Keratinocyte (primary cell): ENCODE measurements around the gene ELAPOR1. TPM values are rescaled to one million over a fixed set of nuclear protein-coding genes. Genes with fewer than 3 reads are reported as not detected.

Experiments
- DNase-seq: peaks from one replicate; pipeline ENCODE4 v3.0.0-alpha.2; 2011; ENCODE audit warnings: low read depth, missing footprints, low spot score
- FAIRE-seq: peaks from 2 replicates; lab custom pipeline; 2011; peaks lifted over from hg19 to GRCh38; lab: Jason Lieb, UNC
- H2AFZ ChIP-seq: 2 replicates; pipeline ENCODE4 v1.6.0; 2012; ENCODE audit warnings: low read length, control low read depth, inconsistent platforms; ENCODE audit not compliant: control insufficient read depth
- H3K27ac ChIP-seq: 2 replicates; pipeline ENCODE4 v1.5.1; 2011; ENCODE audit warnings: low read length; ENCODE audit not compliant: control insufficient read depth, insufficient read depth
- H3K27me3 ChIP-seq: 3 replicates; pipeline ENCODE4 v1.6.0; 2011; ENCODE audit warnings: low read length; ENCODE audit not compliant: control insufficient read depth, insufficient read depth; ENCODE audit errors: extremely low read depth
- H3K36me3 ChIP-seq, 2 experiments: 2 replicates in 1 of 2; 3 replicates in 1 of 2; pipeline ENCODE4 v1.5.1; 2011; ENCODE audit warnings: low read length in 2 of 2, mild to moderate bottlenecking in 1 of 2; ENCODE audit not compliant: control insufficient read depth in 2 of 2, insufficient read depth in 2 of 2; ENCODE audit errors: extremely low read depth in 1 of 2
- H3K4me1 ChIP-seq: 3 replicates; pipeline ENCODE4 v1.5.1; 2011; ENCODE audit warnings: low read length; ENCODE audit not compliant: control insufficient read depth, insufficient read depth; ENCODE audit errors: extremely low read depth
- H3K4me2 ChIP-seq: 3 replicates; pipeline ENCODE4 v1.6.0; 2011; ENCODE audit warnings: low read depth, low read length; ENCODE audit not compliant: control insufficient read depth, insufficient read depth; ENCODE audit errors: extremely low read depth
- H3K4me3 ChIP-seq, 3 experiments: fragments of 200-600 bp in 1 of 3; sonication (generic) in 1 of 3; 2 replicates in 2 of 3; 3 replicates in 1 of 3; pipeline ENCODE4 v1.5.1; 2011 to 2016; ENCODE audit warnings: low read length in 3 of 3, mild to moderate bottlenecking in 3 of 3, control low read depth in 2 of 3, inconsistent platforms in 1 of 3, low read depth in 1 of 3, mixed read lengths in 1 of 3, mixed run types in 1 of 3, moderate library complexity in 1 of 3; ENCODE audit not compliant: control insufficient read depth in 2 of 3, insufficient read depth in 2 of 3; ENCODE audit errors: extremely low read depth in 1 of 3
- H3K79me2 ChIP-seq: 2 replicates; pipeline ENCODE4 v1.6.0; 2012; ENCODE audit warnings: low read length; ENCODE audit not compliant: control insufficient read depth, insufficient read depth
- H3K9ac ChIP-seq: 3 replicates; pipeline ENCODE4 v1.6.0; 2011; ENCODE audit warnings: low read length; ENCODE audit not compliant: control insufficient read depth, insufficient read depth; ENCODE audit errors: extremely low read depth
- H3K9me1 ChIP-seq: 3 replicates; pipeline ENCODE4 v1.6.0; 2011; ENCODE audit warnings: low read length; ENCODE audit not compliant: control insufficient read depth, insufficient read depth; ENCODE audit errors: extremely low read depth
- H3K9me3 ChIP-seq: 2 replicates; pipeline ENCODE4 v1.5.1; 2012; ENCODE audit warnings: low read depth, low read length; ENCODE audit not compliant: control insufficient read depth
- H4K20me1 ChIP-seq: 3 replicates; pipeline ENCODE4 v1.6.0; 2011; ENCODE audit warnings: low read length; ENCODE audit not compliant: control insufficient read depth, insufficient read depth; ENCODE audit errors: extremely low read depth
- CTCF ChIP-seq, 3 experiments: IDR thresholded peaks in 1 of 3; conservative IDR thresholded peaks in 1 of 3; optimal IDR thresholded peaks in 1 of 3; 2 replicates in 2 of 3; 3 replicates in 1 of 3; pipeline versions ENCODE3 to v1.5.1; 2011; ENCODE audit warnings: low read length in 3 of 3, mild to moderate bottlenecking in 3 of 3, moderate library complexity in 2 of 3, control low read depth in 1 of 3, inconsistent platforms in 1 of 3; ENCODE audit not compliant: insufficient read depth in 2 of 3; ENCODE audit errors: extremely low read depth in 1 of 3
- EZH2 ChIP-seq: IDR thresholded peaks from one replicate; pipeline ENCODE4 v1.6.1; 2012; ENCODE audit warnings: inconsistent platforms, mild to moderate bottlenecking, low read length, moderate library complexity
- dilution Hi-C: fragments of 300-500 bp; cut with MboI; formaldehyde crosslinking; loops from one replicate; pipeline ENCODE4 v1.7.0; 2020; ENCODE audit warnings: low sequenced_read_pairs; ENCODE audit not compliant: extremely low pct_ligation_motif_present
- polyA plus RNA-seq, 5 experiments: library from polyadenylated mRNA; depleted of rRNA in 3 of 5; stranded (reverse) in 3 of 5; stranded (forward) in 1 of 5; unstranded in 1 of 5; fragments of >200 nt; gene quantifications; 1 replicate in 1 of 5; 2 replicates in 3 of 5; 3 replicates in 1 of 5; pipeline versions ENCODE4 v1.2.1 to v1.2.3, GENCODE V29; 2011 to 2012; ENCODE audit warnings: missing spikeins in 2 of 5, low read depth in 1 of 5, low replicate concordance in 1 of 5

ELAPOR1 gene
- polyA plus RNA-seq, 1 donor (not counting 4 experiments of a cell fraction or from before 2014, with no cell fraction given) = 0.24 TPM

DNA sequence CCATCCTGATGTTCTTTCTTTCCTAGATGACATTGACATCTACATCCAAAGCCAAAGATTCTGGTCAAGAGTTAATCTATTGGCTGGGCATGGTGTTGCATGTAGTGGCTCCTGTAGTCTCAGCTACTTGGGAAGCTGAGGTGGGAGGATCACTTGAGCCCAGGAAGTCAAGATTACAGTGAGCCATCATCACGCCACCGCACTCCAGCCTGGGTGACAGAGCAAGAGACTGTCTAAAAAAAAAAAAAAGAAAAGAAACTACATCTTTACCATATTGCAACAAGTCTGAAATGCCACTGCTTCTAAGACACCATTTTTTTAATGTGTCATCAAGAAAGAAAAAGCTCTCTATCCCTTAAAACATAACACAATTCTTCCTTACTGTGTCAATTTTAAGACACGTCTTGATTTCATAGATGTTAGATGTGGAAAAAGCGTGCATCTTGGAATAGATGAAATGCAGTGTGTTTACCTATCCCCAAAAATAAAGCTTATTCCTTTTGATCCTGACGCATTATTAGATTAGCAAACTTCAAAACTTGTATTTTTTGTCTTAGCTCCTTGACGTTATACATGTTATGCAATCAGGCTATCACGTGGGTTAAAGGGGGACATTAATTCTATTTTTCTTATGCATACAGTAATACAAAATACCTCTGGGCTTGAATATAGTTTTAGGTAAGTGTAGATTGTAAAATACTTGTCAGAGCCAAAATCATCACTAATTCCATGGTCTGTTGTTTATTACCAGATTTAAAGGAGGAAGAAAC lies 46.3 kb downstream of the ELAPOR1 start:
- Histone ChIP-seq H4K20me1 (no peaks in the 10 kb centered on the region), H3K9me3 (no peaks in the 10 kb centered on the region), H3K4me2 (no peak overlapping the region), H3K4me3 (no peak overlapping the region), H3K79me2 (no peaks in the 10 kb centered on the region), H3K9me1 (no peaks in the 10 kb centered on the region), H3K36me3 (no peaks in the 10 kb centered on the region), H3K27me3 (no peaks in the 10 kb centered on the region), H2AFZ (no peak overlapping the region), H3K4me1 (peaks cover 16% of the 10 kb centered on the region), H3K27ac (no peak overlapping the region), H3K9ac (no peak overlapping the region)
- dilution Hi-C loops = no loop called here
- no peak for FAIRE-seq
- no peak for TF ChIP-seq CTCF (optimal IDR thresholded peaks at IDR 0.05 in 1 of 3, IDR thresholded peaks at IDR 0.05 in 1 of 3, conservative IDR thresholded peaks at IDR 0.05 in 1 of 3; ENCODE audit: extremely low read depth in 1 of 3, insufficient read depth in 2 of 3, low read length in 3 of 3)
- no peak for TF ChIP-seq EZH2
- no peak for DNase-seq

- H3K9ac ChIP-seq = no peak overlapping the region
- dilution Hi-C loops = no loop called here
Measured at GRCh38 chr1:109161858-109162606, 48.1 kb downstream of the ELAPOR1 start.

More at GRCh38 chr1:109161858-109162606, 48.1 kb downstream of the ELAPOR1 start:
- H3K36me3 ChIP-seq = no peaks in the 10 kb centered on the region
- H3K79me2 ChIP-seq = no peaks in the 10 kb centered on the region
- FAIRE-seq (peak; percentile 67), DNase-seq (peak; percentile 50)
- no peak overlapping the region for H3K27ac ChIP-seq
- no peaks in the 10 kb centered on the region for H3K27me3 ChIP-seq
- H3K4me3 ChIP-seq = peak overlapping the region in 1 of 3 experiments; percentile 2
- no peaks in the 10 kb centered on the region for H3K9me3 ChIP-seq
- peaks cover 16% of the 10 kb centered on the region for H3K4me1 ChIP-seq
- H3K9me1 ChIP-seq = no peaks in the 10 kb centered on the region
- no peaks in the 10 kb centered on the region for H4K20me1 ChIP-seq
- TF ChIP-seq CTCF (optimal IDR thresholded peaks at IDR 0.05 in 1 of 3, IDR thresholded peaks at IDR 0.05 in 1 of 3, conservative IDR thresholded peaks at IDR 0.05 in 1 of 3; ENCODE audit: extremely low read depth in 1 of 3, insufficient read depth in 2 of 3, low read length in 3 of 3) (no peak), EZH2 (no peak)
- H3K4me2 ChIP-seq = peak overlapping the region; percentile 61
- peak overlapping the region; percentile 58 for H2AFZ ChIP-seq
